ENCODE measurements around the gene FIGN. TPM values are rescaled to one million over a fixed set of nuclear protein-coding genes. Genes with fewer than 3 reads are reported as not detected.

The FIGN gene
- total RNA-seq, 6 experiments from 2014 or later = 1.3 to 4.4 (median 2.0) TPM

- no peak for DNase-seq
- TF ChIP-seq CTCF (IDR thresholded peaks at IDR 0.05) = no peak
- H3K9me3 Mint-ChIP-seq = peaks cover 4% of the 10 kb centered on the region; the same call in 1 of the 2 replicates
- H3K4me1 Mint-ChIP-seq (ENCODE audit: low read depth) = no peaks in the 10 kb centered on the region
- H3K4me3 Mint-ChIP-seq = no peak overlapping the region
- H3K36me3 Mint-ChIP-seq (ENCODE audit: low read depth) = no peaks in the 10 kb centered on the region
- no peaks in the 10 kb centered on the region for H3K27me3 Mint-ChIP-seq (ENCODE audit: insufficient read depth)
- H3K27ac Mint-ChIP-seq = no peak overlapping the region
Measured at GRCh38 chr2:163571423-163572102, 164.2 kb downstream of the FIGN start.

- Mint-ChIP-seq H3K27me3 (ENCODE audit: insufficient read depth) (no peaks in the 10 kb centered on the region), H3K4me1 (ENCODE audit: low read depth) (no peaks in the 10 kb centered on the region), H3K9me3 (peaks cover 4% of the 10 kb centered on the region; the same call in 1 of the 2 replicates), H3K27ac (no peak overlapping the region), H3K36me3 (ENCODE audit: low read depth) (no peaks in the 10 kb centered on the region), H3K4me3 (no peak overlapping the region)
- DNase-seq = no peak
- no peak for TF ChIP-seq CTCF (IDR thresholded peaks at IDR 0.05)
Measured at GRCh38 chr2:163570391-163570790, 165.4 kb downstream of the FIGN start.

GRCh38 chr2:163565192-163565591, 170.6 kb downstream of the FIGN start:
- H3K36me3 Mint-ChIP-seq (ENCODE audit: low read depth) = no peaks in the 10 kb centered on the region
- H3K27ac Mint-ChIP-seq = no peak overlapping the region
- H3K4me1 Mint-ChIP-seq (ENCODE audit: low read depth) = no peaks in the 10 kb centered on the region
- no peaks in the 10 kb centered on the region for H3K27me3 Mint-ChIP-seq (ENCODE audit: insufficient read depth)
- H3K9me3 Mint-ChIP-seq = no peaks in the 10 kb centered on the region
- DNase-seq = no peak
- TF ChIP-seq CTCF (IDR thresholded peaks at IDR 0.05) = no peak; the same call in 1 of the 2 replicates
- H3K4me3 Mint-ChIP-seq = no peak overlapping the region

- no peak overlapping the region for H3K4me3 Mint-ChIP-seq
- H3K36me3 Mint-ChIP-seq (ENCODE audit: low read depth) = no peaks in the 10 kb centered on the region
- no peaks in the 10 kb centered on the region for H3K27me3 Mint-ChIP-seq (ENCODE audit: insufficient read depth)
- no peak for TF ChIP-seq CTCF (IDR thresholded peaks at IDR 0.05)
- no peak for DNase-seq
- H3K27ac Mint-ChIP-seq = no peak overlapping the region
- H3K9me3 Mint-ChIP-seq = no peaks in the 10 kb centered on the region
- no peaks in the 10 kb centered on the region for H3K4me1 Mint-ChIP-seq (ENCODE audit: low read depth)
Measured at GRCh38 chr2:163564236-163564635, 171.6 kb downstream of the FIGN start.

GRCh38 chr2:163563336-163563735, 172.5 kb downstream of the FIGN start:
- no peak overlapping the region for H3K27ac Mint-ChIP-seq
- H3K4me1 Mint-ChIP-seq (ENCODE audit: low read depth) = no peaks in the 10 kb centered on the region
- no peak for DNase-seq
- no peaks in the 10 kb centered on the region for H3K36me3 Mint-ChIP-seq (ENCODE audit: low read depth)
- H3K4me3 Mint-ChIP-seq = no peak overlapping the region
- no peak for TF ChIP-seq CTCF (IDR thresholded peaks at IDR 0.05)
- no peaks in the 10 kb centered on the region for H3K27me3 Mint-ChIP-seq (ENCODE audit: insufficient read depth)
- H3K9me3 Mint-ChIP-seq = no peaks in the 10 kb centered on the region

Measured in HFFc6 (cell line).